IPS-18a (cell line): ENCODE data around the gene NOVA2.

Experiments
- H3K27ac ChIP-seq: one replicate; pipeline ENCODE4 v1.5.1; 2013; ENCODE audit warnings: low read length
- H3K27me3 ChIP-seq: one replicate; pipeline ENCODE4 v1.6.1; 2013; ENCODE audit warnings: mild to moderate bottlenecking, low read length; ENCODE audit not compliant: control insufficient read depth, insufficient read depth
- H3K36me3 ChIP-seq: one replicate; pipeline ENCODE4 v1.6.1; 2013; ENCODE audit warnings: low read depth, low read length; ENCODE audit not compliant: control insufficient read depth
- H3K4me1 ChIP-seq: one replicate; pipeline ENCODE4 v1.6.1; 2013; ENCODE audit warnings: low read depth, low read length; ENCODE audit not compliant: control insufficient read depth
- H3K4me3 ChIP-seq: one replicate; pipeline ENCODE4 v1.5.1; 2013; ENCODE audit warnings: low read length
- H3K9ac ChIP-seq: one replicate; pipeline ENCODE4 v1.6.1; 2013; ENCODE audit warnings: mild to moderate bottlenecking, low read length, moderate library complexity
- H3K9me3 ChIP-seq: one replicate; pipeline ENCODE4 v1.6.1; 2013; ENCODE audit warnings: low read depth, low read length; ENCODE audit not compliant: control insufficient read depth

Gene NOVA2

GRCh38 chr19:46016426-46017094, 42.9 kb upstream of the NOVA2 start:
- Histone ChIP-seq H3K9ac (no peak overlapping the region), H3K27ac (no peak overlapping the region)

GRCh38 chr19:46015687-46016425, 42.2 kb upstream of the NOVA2 start:
- Histone ChIP-seq H3K9ac (no peak overlapping the region), H3K36me3 (no peaks in the 10 kb centered on the region), H3K4me3 (peak overlapping the region; percentile 50), H3K27ac (no peak overlapping the region), H3K4me1 (peaks cover 10% of the 10 kb centered on the region), H3K9me3 (no peaks in the 10 kb centered on the region), H3K27me3 (peaks cover 32% of the 10 kb centered on the region)

More at GRCh38 chr19:46016426-46017094, 42.9 kb upstream of the NOVA2 start:
- H3K4me1 ChIP-seq, result peaks cover 10% of the 10 kb centered on the region
- no peaks in the 10 kb centered on the region for H3K9me3 ChIP-seq
- peak overlapping the region; percentile 50 for H3K4me3 ChIP-seq
- H3K36me3 ChIP-seq, result no peaks in the 10 kb centered on the region
- H3K27me3 ChIP-seq, result peaks cover 32% of the 10 kb centered on the region

- H3K27me3 ChIP-seq, result peaks cover 32% of the 10 kb centered on the region
- H3K27ac ChIP-seq, result no peak overlapping the region
- H3K9ac ChIP-seq, result no peak overlapping the region
- peaks cover 10% of the 10 kb centered on the region for H3K4me1 ChIP-seq
- no peaks in the 10 kb centered on the region for H3K9me3 ChIP-seq
- H3K4me3 ChIP-seq, result peak overlapping the region; percentile 57
- no peaks in the 10 kb centered on the region for H3K36me3 ChIP-seq
Measured at GRCh38 chr19:46014941-46015686, 41.4 kb upstream of the NOVA2 start.

GRCh38 chr19:46014534-46014933, 40.9 kb upstream of the NOVA2 start:
- peaks cover 32% of the 10 kb centered on the region for H3K27me3 ChIP-seq
- no peaks in the 10 kb centered on the region for H3K9me3 ChIP-seq
- no peak overlapping the region for H3K9ac ChIP-seq
- H3K27ac ChIP-seq, result no peak overlapping the region
- H3K4me1 ChIP-seq, result peaks cover 10% of the 10 kb centered on the region
- no peaks in the 10 kb centered on the region for H3K36me3 ChIP-seq
- H3K4me3 ChIP-seq, result peak overlapping the region; percentile 57

GRCh38 chr19:46009530-46010510, 36.2 kb upstream of the NOVA2 start:
- Histone ChIP-seq H3K27ac (no peak overlapping the region), H3K27me3 (peaks cover 18% of the 10 kb centered on the region), H3K9ac (no peak overlapping the region), H3K4me3 (peak overlapping the region; percentile 15), H3K4me1 (peaks cover 6% of the 10 kb centered on the region), H3K36me3 (no peaks in the 10 kb centered on the region), H3K9me3 (no peaks in the 10 kb centered on the region)

- Histone ChIP-seq H3K4me3 (no peak overlapping the region), H3K9ac (no peak overlapping the region), H3K36me3 (no peaks in the 10 kb centered on the region), H3K4me1 (no peaks in the 10 kb centered on the region), H3K9me3 (no peaks in the 10 kb centered on the region), H3K27ac (no peak overlapping the region), H3K27me3 (no peaks in the 10 kb centered on the region)
Measured at GRCh38 chr19:46006411-46006810, 32.7 kb upstream of the NOVA2 start.

GRCh38 chr19:46002678-46003275, 29.1 kb upstream of the NOVA2 start:
- H3K9ac ChIP-seq, result no peak overlapping the region
- no peak overlapping the region for H3K27ac ChIP-seq
- no peaks in the 10 kb centered on the region for H3K9me3 ChIP-seq
- H3K4me3 ChIP-seq, result no peak overlapping the region
- peaks cover 6% of the 10 kb centered on the region for H3K27me3 ChIP-seq
- H3K4me1 ChIP-seq, result peaks cover 4% of the 10 kb centered on the region
- no peaks in the 10 kb centered on the region for H3K36me3 ChIP-seq

GRCh38 chr19:46000491-46001246, 27.0 kb upstream of the NOVA2 start:
- H3K4me3 ChIP-seq, result peak overlapping the region; percentile 73
- H3K4me1 ChIP-seq, result peaks cover 4% of the 10 kb centered on the region
- no peak overlapping the region for H3K27ac ChIP-seq
- no peaks in the 10 kb centered on the region for H3K36me3 ChIP-seq
- no peaks in the 10 kb centered on the region for H3K9me3 ChIP-seq
- H3K9ac ChIP-seq, result peak overlapping the region; percentile 15
- H3K27me3 ChIP-seq, result peaks cover 6% of the 10 kb centered on the region

- no peaks in the 10 kb centered on the region for H3K36me3 ChIP-seq
- no peaks in the 10 kb centered on the region for H3K9me3 ChIP-seq
- H3K9ac ChIP-seq, result peak overlapping the region; percentile 15
- peak overlapping the region; percentile 73 for H3K4me3 ChIP-seq
- no peak overlapping the region for H3K27ac ChIP-seq
- peaks cover 6% of the 10 kb centered on the region for H3K27me3 ChIP-seq
- H3K4me1 ChIP-seq, result peaks cover 4% of the 10 kb centered on the region
Measured at GRCh38 chr19:45999653-46000121, 26.0 kb upstream of the NOVA2 start.

GRCh38 chr19:45998834-45999233, 25.2 kb upstream of the NOVA2 start:
- Histone ChIP-seq H3K9me3 (no peaks in the 10 kb centered on the region), H3K27me3 (peaks cover 6% of the 10 kb centered on the region), H3K4me1 (peaks cover 4% of the 10 kb centered on the region), H3K36me3 (no peaks in the 10 kb centered on the region), H3K9ac (no peak overlapping the region), H3K4me3 (no peak overlapping the region), H3K27ac (no peak overlapping the region)
